DOHH2 (cell line): ENCODE measurements around the gene OOSP1.

Experiments used
- H3F3A ChIP-seq: fragments of 200-600 bp; sonication (generic), shearing (Covaris generic); 2 replicates; pipeline ENCODE4 v1.6.0; 2016; ENCODE audit warnings: antibody characterized with exemption, mild to moderate bottlenecking; ENCODE audit not compliant: control insufficient read depth, insufficient read depth
- H3K27ac ChIP-seq: fragments of 200-600 bp; sonication (generic); 2 replicates; pipeline ENCODE4 v1.5.1; 2014; ENCODE audit warnings: low read depth, mild to moderate bottlenecking, low read length, moderate library complexity
- H3K27me3 ChIP-seq: fragments of 200-600 bp; sonication (generic); 2 replicates; pipeline ENCODE4 v1.6.1; 2014; ENCODE audit warnings: mild to moderate bottlenecking, low read length, mixed read lengths; ENCODE audit not compliant: control insufficient read depth
- H3K36me3 ChIP-seq: fragments of 200-600 bp; sonication (generic); 2 replicates; pipeline ENCODE4 v1.6.1; 2014; ENCODE audit warnings: mild to moderate bottlenecking, low read length, moderate library complexity, mixed read lengths; ENCODE audit not compliant: control insufficient read depth
- H3K4me1 ChIP-seq: fragments of 200-600 bp; sonication (generic); 2 replicates; pipeline ENCODE4 v1.6.1; 2014; ENCODE audit warnings: mild to moderate bottlenecking, low read length, mixed read lengths; ENCODE audit not compliant: control insufficient read depth
- H3K4me2 ChIP-seq: fragments of 200-600 bp; sonication (generic); 2 replicates; pipeline ENCODE4 v1.6.0; 2014; ENCODE audit warnings: mild to moderate bottlenecking, low read length, moderate library complexity
- H3K4me3 ChIP-seq: fragments of 200-600 bp; sonication (generic); 2 replicates; pipeline ENCODE4 v1.5.1; 2014; ENCODE audit warnings: mild to moderate bottlenecking, low read length, mixed read lengths
- H3K79me2 ChIP-seq: fragments of 200-600 bp; sonication (generic); 2 replicates; pipeline ENCODE4 v1.6.1; 2014; ENCODE audit warnings: mild to moderate bottlenecking, low read length, mixed read lengths; ENCODE audit not compliant: control insufficient read depth
- H3K9me2 ChIP-seq: fragments of 200-600 bp; sonication (generic); replicated peaks from 2 replicates; pipeline ENCODE4 v1.6.1; 2014; ENCODE audit warnings: mild to moderate bottlenecking, low read length, mixed read lengths; ENCODE audit not compliant: control insufficient read depth
- H3K9me3 ChIP-seq: fragments of 200-600 bp; sonication (generic); 2 replicates; pipeline ENCODE4 v1.6.1; 2014; ENCODE audit warnings: antibody characterized with exemption, low read length, mixed read lengths; ENCODE audit not compliant: control insufficient read depth, insufficient read depth
- H4K20me1 ChIP-seq: fragments of 200-600 bp; sonication (generic); 2 replicates; pipeline ENCODE4 v1.6.0; 2014; ENCODE audit warnings: low read depth, mild to moderate bottlenecking, antibody characterized with exemption, low read length, moderate library complexity; ENCODE audit not compliant: control insufficient read depth, insufficient read depth
- EZH2phosphoT487 ChIP-seq: fragments of 200-600 bp; sonication (generic); IDR thresholded peaks from 2 replicates; pipeline ENCODE4 v1.6.1; 2017; ENCODE audit warnings: borderline replicate concordance, mild to moderate bottlenecking, antibody characterized with exemption, low read length, moderate library complexity, mixed read lengths
- TF ChIP-seq, protein P1 (sequence below): fragments of 200-600 bp; sonication (generic); IDR thresholded peaks from one replicate; pipeline ENCODE4 v1.5.1; 2014; ENCODE audit warnings: antibody characterized with exemption, mild to moderate bottlenecking, low read depth, low read length; ENCODE audit not compliant: poor library complexity, severe bottlenecking

The OOSP1 gene

DNA sequence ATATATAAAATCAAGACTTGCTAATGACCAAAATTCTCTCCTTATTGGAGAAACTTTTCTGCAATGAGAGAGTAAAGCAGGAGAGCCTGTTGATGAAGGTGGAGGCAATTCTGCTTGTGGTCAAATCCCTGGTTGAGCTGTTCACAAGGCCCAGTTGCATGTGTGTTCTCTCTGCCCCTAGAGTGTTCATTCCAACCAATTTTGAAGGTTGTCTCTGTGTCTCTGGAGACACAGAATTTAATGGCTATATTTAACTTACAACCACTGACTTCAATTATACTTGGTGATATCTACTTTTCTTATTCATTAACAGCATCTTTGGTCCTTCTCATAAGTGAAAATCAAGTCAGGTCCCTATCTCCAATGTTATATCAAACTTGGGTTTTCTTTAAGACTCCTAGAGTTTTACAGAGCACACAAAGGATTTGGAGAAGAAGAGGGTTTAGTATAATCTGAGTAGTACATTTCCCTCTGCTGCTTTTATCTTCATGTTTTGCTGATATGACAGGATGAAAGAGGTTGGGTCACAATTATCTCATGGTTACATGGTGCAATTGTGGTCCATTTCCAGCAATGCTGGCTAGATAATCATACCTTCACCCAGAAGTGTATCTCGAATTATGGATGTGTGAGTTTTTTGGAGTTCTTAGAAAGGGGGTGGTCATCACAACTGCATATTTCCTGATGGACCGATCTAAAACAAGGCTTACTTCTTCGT lies 29.6 kb downstream of the OOSP1 start:
- H3K4me3 ChIP-seq, result no peak overlapping the region
- H3K27me3 ChIP-seq, result 0 out of 2 replicates have a peak, but pooled peaks cover 2% of the 10 kb centered on the region
- no peak for TF ChIP-seq EZH2phosphoT487
- TF ChIP-seq, protein P1, sequence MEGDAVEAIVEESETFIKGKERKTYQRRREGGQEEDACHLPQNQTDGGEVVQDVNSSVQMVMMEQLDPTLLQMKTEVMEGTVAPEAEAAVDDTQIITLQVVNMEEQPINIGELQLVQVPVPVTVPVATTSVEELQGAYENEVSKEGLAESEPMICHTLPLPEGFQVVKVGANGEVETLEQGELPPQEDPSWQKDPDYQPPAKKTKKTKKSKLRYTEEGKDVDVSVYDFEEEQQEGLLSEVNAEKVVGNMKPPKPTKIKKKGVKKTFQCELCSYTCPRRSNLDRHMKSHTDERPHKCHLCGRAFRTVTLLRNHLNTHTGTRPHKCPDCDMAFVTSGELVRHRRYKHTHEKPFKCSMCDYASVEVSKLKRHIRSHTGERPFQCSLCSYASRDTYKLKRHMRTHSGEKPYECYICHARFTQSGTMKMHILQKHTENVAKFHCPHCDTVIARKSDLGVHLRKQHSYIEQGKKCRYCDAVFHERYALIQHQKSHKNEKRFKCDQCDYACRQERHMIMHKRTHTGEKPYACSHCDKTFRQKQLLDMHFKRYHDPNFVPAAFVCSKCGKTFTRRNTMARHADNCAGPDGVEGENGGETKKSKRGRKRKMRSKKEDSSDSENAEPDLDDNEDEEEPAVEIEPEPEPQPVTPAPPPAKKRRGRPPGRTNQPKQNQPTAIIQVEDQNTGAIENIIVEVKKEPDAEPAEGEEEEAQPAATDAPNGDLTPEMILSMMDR, result no peak
- no peaks in the 10 kb centered on the region for H3K9me3 ChIP-seq
- no peak overlapping the region for H3K27ac ChIP-seq
- H3K4me1 ChIP-seq, result no peaks in the 10 kb centered on the region
- no peak overlapping the region for H3K4me2 ChIP-seq
- H3K79me2 ChIP-seq, result no peaks in the 10 kb centered on the region
- no peaks in the 10 kb centered on the region for H3K36me3 ChIP-seq
- no peaks in the 10 kb centered on the region for H4K20me1 ChIP-seq
- no peaks in the 10 kb centered on the region for H3K9me2 ChIP-seq
- no peaks in the 10 kb centered on the region for H3F3A ChIP-seq

- H3K4me3 ChIP-seq, result no peak overlapping the region
- TF ChIP-seq, protein P1, result no peak
- TF ChIP-seq EZH2phosphoT487, result no peak
- H4K20me1 ChIP-seq, result no peaks in the 10 kb centered on the region
- H3K9me3 ChIP-seq, result no peaks in the 10 kb centered on the region
- no peaks in the 10 kb centered on the region for H3K4me1 ChIP-seq
- H3K36me3 ChIP-seq, result no peaks in the 10 kb centered on the region
- no peaks in the 10 kb centered on the region for H3F3A ChIP-seq
- 0 out of 2 replicates have a peak, but pooled peaks cover 2% of the 10 kb centered on the region for H3K27me3 ChIP-seq
- H3K4me2 ChIP-seq, result no peak overlapping the region
- no peak overlapping the region for H3K27ac ChIP-seq
- H3K79me2 ChIP-seq, result no peaks in the 10 kb centered on the region
- no peaks in the 10 kb centered on the region for H3K9me2 ChIP-seq
Observed at GRCh38 chr11:59968395-59968783, 30.2 kb downstream of the OOSP1 start.

GRCh38 chr11:59973097-59973496 lies 34.9 kb downstream of the OOSP1 start:
- H3K36me3 ChIP-seq, result no peaks in the 10 kb centered on the region
- TF ChIP-seq, protein P1, result no peak
- TF ChIP-seq EZH2phosphoT487, result no peak
- H3K79me2 ChIP-seq, result no peaks in the 10 kb centered on the region
- no peak overlapping the region for H3K4me3 ChIP-seq
- H4K20me1 ChIP-seq, result no peaks in the 10 kb centered on the region
- H3K27me3 ChIP-seq, result 0 out of 2 replicates have a peak, but pooled peaks cover 2% of the 10 kb centered on the region
- no peak overlapping the region for H3K27ac ChIP-seq
- H3K4me2 ChIP-seq, result no peak overlapping the region
- no peaks in the 10 kb centered on the region for H3K9me3 ChIP-seq
- no peaks in the 10 kb centered on the region for H3K9me2 ChIP-seq
- H3K4me1 ChIP-seq, result no peaks in the 10 kb centered on the region
- no peaks in the 10 kb centered on the region for H3F3A ChIP-seq
